ENCODE results near the gene GATA6.

The GATA6 gene

GRCh38 chr18:22166069-22166950 is 3.1 kb upstream of the GATA6 start:
- DNase-seq (ENCODE audit: low read depth, low spot score): no peak

DNA sequence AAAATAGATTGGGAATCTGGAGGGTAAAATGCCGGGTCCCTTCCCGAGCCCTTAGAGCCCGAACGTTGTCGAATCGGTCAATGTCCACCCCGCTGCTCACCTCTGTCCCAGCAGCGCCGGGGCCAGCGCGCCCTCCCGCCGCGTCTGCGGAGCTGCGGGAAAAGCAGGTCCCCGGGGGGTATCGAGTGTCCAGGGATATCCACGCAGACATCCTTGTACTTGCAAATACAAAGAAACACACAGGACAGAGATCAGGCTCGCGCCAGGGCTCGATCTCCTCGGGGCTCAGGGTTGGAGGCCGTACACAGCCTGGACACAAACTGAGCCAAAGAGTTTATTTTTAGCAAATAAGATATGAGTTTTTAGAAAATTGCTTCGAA is 2.3 kb upstream of the GATA6 start:
- DNase-seq (ENCODE audit: low read depth, low spot score): no peak

DNA sequence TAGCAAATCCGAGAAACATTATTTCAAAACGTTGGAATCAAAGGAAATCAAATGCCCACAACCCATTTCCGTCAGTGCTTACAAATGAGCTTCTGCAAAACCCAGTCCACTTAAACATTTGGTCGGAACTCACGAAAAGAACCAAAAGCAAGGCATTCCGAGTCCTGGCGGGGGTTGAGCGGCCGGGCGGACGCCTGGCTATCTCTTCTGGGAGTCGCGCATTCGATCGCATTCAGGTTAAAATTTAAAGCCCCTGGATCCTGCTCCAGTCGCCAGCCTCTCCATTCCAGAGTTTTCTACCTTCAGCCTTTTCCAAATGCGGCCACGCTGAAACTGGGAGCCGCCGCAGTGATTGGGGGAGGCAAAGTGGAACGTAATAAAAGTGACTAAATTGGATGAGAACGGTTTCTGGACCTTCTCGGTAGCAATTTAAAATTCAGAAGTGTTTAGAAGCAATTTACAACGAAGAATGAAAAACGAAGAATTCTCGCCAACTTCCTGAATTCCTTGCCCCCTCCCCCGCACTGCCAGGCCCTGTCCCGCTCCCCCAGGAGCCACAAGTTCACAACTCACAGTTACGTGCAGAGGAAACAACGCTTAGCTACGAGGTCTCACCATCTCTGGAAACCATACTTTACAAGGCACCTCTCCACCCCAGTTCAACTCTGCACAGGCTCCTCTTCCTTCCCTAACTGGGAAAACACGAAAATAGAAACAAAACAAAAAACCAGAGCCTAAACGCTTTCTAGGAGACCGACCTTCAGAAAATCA is 1.7 kb upstream of the GATA6 start:
- DNase-seq (ENCODE audit: low read depth, low spot score): no peak

- no peak for DNase-seq (ENCODE audit: low read depth, low spot score)
Observed at GRCh38 chr18:22168360-22168921, 948 bp upstream of the GATA6 start.

- no peak for DNase-seq (ENCODE audit: low read depth, low spot score)
Observed at GRCh38 chr18:22169889-22170420, 566 bp downstream of the GATA6 start.

- DNase-seq (ENCODE audit: low read depth, low spot score): no peak
Observed at GRCh38 chr18:22170421-22171257, 1.2 kb downstream of the GATA6 start.

DNA sequence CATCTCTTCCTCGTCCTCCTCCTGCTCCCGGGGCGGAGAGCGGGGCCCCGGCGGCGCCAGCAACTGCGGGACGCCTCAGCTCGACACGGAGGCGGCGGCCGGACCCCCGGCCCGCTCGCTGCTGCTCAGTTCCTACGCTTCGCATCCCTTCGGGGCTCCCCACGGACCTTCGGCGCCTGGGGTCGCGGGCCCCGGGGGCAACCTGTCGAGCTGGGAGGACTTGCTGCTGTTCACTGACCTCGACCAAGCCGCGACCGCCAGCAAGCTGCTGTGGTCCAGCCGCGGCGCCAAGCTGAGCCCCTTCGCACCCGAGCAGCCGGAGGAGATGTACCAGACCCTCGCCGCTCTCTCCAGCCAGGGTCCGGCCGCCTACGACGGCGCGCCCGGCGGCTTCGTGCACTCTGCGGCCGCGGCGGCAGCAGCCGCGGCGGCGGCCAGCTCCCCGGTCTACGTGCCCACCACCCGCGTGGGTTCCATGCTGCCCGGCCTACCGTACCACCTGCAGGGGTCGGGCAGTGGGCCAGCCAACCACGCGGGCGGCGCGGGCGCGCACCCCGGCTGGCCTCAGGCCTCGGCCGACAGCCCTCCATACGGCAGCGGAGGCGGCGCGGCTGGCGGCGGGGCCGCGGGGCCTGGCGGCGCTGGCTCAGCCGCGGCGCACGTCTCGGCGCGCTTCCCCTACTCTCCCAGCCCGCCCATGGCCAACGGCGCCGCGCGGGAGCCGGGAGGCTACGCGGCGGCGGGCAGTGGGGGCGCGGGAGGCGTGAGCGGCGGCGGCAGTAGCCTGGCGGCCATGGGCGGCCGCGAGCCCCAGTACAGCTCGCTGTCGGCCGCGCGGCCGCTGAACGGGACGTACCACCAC is 2.1 kb downstream of the GATA6 start:
- no peak for DNase-seq (ENCODE audit: low read depth, low spot score)

GRCh38 chr18:22172120-22172582 is 2.8 kb downstream of the GATA6 start:
- DNase-seq (ENCODE audit: low read depth, low spot score): no peak

GRCh38 chr18:22172594-22173049 is 3.2 kb downstream of the GATA6 start:
- no peak for DNase-seq (ENCODE audit: low read depth, low spot score)

DNA sequence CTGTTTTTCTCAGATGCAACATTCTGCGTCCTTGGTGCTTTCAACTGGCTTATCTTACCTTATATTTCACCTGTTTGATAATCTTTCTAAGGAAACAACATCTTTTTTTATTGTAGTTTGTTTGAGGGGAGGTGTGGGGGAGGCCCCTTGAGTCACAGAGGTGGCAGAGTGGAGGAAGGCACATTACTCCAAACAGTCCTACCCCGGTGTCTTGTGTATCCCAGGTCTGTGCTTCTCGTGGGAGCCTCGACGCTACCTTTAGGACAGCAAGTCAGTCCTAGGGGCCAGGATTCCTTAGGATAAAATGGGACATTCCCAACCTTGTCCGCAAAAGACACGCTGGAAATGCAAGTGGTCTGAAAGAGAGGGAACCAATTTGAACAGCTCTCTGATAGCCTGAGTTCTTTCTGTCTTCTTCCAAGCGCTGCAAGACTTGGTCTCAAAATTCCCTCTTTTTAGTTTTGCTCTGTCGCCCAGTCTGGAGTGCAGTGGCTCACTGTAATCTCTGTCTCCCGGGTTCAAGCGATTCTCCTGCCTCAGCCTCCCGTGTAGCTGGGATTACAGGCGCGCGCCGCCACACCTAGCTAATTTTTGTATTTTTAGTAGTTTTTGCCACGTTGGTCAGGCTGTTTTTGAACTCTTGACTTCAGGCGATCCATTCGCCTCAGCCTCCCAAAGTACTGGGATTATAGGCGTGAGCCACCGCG is 4.0 kb downstream of the GATA6 start:
- no peak for DNase-seq (ENCODE audit: low read depth, low spot score)

DNA sequence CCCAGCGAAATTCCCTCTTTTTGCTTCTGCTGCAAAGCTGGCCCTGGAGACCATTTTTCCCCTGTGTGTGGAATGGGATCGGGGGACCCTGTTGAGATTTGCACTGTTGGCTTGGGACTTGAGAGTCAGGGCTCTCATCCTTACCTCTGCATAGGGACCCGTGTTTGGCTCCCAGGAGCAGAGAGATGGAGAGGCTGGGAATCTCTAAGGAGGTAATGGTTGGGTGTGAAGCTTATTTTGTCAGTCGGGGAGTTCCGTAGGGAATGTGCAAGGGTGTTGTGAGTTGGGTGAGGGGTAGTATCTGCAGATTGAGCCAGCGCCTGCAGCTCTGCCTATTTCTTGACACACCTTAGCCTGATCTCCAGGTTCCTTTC is 4.5 kb downstream of the GATA6 start:
- no peak for DNase-seq (ENCODE audit: low read depth, low spot score)

DNA sequence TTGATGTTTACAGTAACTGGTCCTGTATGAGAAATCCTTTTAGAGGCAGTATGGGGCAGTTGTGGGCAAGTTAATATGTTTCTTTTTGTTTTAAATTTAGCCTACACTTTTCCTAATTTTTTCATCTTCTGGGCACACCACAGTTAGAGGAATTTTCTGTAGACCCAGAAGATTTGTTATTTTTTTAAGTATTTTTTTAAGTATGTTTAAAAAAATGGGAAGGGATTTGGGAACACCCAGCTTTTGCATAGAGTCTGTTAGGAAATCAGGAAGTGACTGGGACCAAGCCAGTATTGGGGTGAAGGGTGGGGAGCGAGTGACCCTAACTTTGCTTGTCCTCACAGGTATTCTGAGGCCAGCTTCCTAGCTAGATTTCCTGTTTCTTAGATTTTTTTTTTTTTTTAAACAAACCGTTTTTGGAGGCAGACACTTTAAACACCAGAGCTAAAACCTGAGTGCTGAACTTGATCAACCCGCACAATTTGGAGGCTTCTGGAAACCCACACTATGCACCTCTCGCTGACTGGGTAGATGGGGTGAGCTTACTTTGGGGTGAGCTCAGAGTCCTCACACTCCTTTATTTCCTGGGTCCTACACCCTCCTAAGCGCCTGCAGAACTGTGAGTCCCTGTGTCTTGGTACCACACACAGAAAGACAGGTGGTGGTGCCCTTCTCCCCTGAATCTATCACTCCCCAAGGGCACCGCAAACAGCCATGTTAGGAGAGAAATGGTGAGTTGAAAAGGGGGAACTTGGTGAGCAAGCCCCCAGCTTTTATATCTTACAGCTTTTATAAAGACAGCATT is 5.2 kb downstream of the GATA6 start:
- no peak for DNase-seq (ENCODE audit: low read depth, low spot score)

GRCh38 chr18:22175346-22175745 is 6.0 kb downstream of the GATA6 start:
- no peak for DNase-seq (ENCODE audit: low read depth, low spot score)

GRCh38 chr18:22176420-22177326 is 7.3 kb downstream of the GATA6 start:
- DNase-seq (ENCODE audit: low read depth, low spot score): no peak

GRCh38 chr18:22177327-22177871 is 8.0 kb downstream of the GATA6 start:
- DNase-seq (ENCODE audit: low read depth, low spot score): no peak

DNA sequence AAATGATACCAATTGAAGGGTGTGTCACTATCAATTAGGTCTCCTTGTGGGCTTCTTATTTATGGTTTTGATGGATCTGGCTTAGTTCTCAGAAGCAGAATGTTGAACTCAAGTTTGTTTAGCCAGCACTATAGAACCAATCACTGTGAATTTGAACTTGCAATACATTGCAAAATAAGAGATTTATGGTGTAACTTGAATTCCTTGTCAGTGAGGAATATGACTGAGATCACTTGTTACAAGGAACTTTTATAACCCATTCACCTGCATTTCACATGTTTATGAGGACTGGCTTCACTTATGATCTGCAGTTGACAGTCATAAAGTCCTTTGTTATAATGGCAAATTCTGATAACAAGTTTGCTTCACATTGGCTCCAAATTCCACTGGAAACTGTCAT is 9.8 kb downstream of the GATA6 start:
- no peak for DNase-seq (ENCODE audit: low read depth, low spot score)

GRCh38 chr18:22179631-22180030 is 10.2 kb downstream of the GATA6 start:
- DNase-seq (ENCODE audit: low read depth, low spot score): no peak

Measured in iPS DF 19.7 (cell line).